Sigmoid colon (tissue), 4 donors: Measurements from ENCODE around the gene CACNA2D3.

Source experiments
- POLR2A ChIP-seq, 2 donors: fragments of 450-650 bp; IDR thresholded peaks; one replicate each; pipeline ENCODE4 v1.6.1; 2016; ENCODE audit warnings: antibody characterized with exemption in 2 of 2, mild to moderate bottlenecking in 2 of 2, moderate library complexity in 2 of 2
- POLR2AphosphoS5 ChIP-seq, 4 donors: sonication (generic); formaldehyde crosslinking; IDR thresholded peaks; one replicate each; pipeline ENCODE4 v1.6.1; 2017; ENCODE audit warnings: antibody characterized with exemption in 4 of 4
- TF ChIP-seq, protein P1 (sequence below), 4 experiments: fragments of 450-650 bp in 3 of 4; fragments of 200-600 bp in 1 of 4; IDR thresholded peaks; one replicate each; pipeline ENCODE4 v1.5.1; 2016 to 2019; ENCODE audit warnings: antibody characterized with exemption in 4 of 4, mild to moderate bottlenecking in 3 of 4, moderate library complexity in 2 of 4

DNA sequence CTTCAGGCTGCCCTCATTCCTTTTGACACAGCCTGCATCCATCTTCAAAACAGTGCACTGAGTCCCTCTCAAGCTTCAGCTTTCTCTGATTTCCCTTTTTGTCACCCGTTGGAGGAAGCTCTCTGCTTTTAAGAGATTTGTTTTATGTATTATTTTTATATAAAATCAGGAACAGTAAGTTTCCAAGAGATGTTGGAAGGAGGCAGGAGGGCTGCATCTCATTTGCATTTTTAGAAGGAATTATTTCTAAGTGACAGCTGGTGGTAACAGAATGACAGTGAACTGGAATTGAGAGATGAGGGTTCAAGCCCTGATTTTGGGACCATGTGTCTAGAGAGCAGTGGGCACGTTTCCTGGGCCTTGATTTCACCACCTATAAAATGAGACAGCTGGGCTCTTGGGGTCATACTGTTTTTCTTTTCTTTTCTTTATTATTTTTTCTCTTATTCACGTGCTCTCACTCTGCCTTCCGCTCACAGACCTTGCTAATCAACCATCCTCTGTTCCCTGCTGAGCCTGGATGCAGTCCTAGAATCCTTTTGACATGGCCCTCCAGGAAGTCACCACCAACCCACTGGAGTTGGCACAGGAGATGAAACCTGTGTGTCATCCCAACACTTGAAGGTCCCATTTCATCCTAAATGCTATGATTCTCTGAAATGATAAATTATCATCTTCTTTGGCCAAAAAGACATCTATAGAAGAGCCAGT lies 148.6 kb downstream of the CACNA2D3 start:
- TF ChIP-seq POLR2A (IDR thresholded peaks at IDR 0.05) (no peak), POLR2AphosphoS5 (IDR thresholded peaks at IDR 0.05) (no peak)
- TF ChIP-seq, protein P1, sequence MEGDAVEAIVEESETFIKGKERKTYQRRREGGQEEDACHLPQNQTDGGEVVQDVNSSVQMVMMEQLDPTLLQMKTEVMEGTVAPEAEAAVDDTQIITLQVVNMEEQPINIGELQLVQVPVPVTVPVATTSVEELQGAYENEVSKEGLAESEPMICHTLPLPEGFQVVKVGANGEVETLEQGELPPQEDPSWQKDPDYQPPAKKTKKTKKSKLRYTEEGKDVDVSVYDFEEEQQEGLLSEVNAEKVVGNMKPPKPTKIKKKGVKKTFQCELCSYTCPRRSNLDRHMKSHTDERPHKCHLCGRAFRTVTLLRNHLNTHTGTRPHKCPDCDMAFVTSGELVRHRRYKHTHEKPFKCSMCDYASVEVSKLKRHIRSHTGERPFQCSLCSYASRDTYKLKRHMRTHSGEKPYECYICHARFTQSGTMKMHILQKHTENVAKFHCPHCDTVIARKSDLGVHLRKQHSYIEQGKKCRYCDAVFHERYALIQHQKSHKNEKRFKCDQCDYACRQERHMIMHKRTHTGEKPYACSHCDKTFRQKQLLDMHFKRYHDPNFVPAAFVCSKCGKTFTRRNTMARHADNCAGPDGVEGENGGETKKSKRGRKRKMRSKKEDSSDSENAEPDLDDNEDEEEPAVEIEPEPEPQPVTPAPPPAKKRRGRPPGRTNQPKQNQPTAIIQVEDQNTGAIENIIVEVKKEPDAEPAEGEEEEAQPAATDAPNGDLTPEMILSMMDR (IDR thresholded peaks at IDR 0.05) = no peak
